GM12878 (cell line): ENCODE results near the gene EEPD1. TPM values are rescaled to one million over a fixed set of nuclear protein-coding genes. Genes with fewer than 3 reads are reported as not detected.

ENCODE experiments used
- ATAC-seq: fragments of 200-7000 bp; cut with Tn5 transposase; 3 replicates; pipeline ENCODE4 v1.9.1; 2020; ENCODE audit warnings: mild to moderate bottlenecking, moderate library complexity
- BruUV-seq: library from RNA; stranded (reverse); fragments of 400-500 nt; replicated peaks from 2 replicates; lab custom pipeline; 2021; lab: Mats Ljungman, UMichigan
- CTCF ChIA-PET: fragments of 300-600 bp; sonication (Branson Sonifier 250); formaldehyde crosslinking; extraction: SDS; loops from one replicate; lab custom pipeline; 2021; ENCODE audit warnings: inconsistent platforms; lab: Yijun Ruan, JAX
- POLR2A ChIA-PET: fragments of 350-600 bp; formaldehyde crosslinking; extraction: SDS; loops from one replicate; lab custom pipeline; 2021; ENCODE audit warnings: inconsistent platforms; lab: Charles Lee
- RAD21 ChIA-PET: fragments of 300-600 bp; sonication (Branson Sonifier 250); formaldehyde crosslinking; loops from one replicate; lab custom pipeline; 2023; ENCODE audit warnings: antibody characterized with exemption; ENCODE audit not compliant: unreplicated experiment; lab: Charles Lee
- SMC1A ChIA-PET: fragments of 300-600 bp; sonication (Branson Sonifier 250); formaldehyde crosslinking; loops from one replicate; lab custom pipeline; 2023; ENCODE audit not compliant: unreplicated experiment, uncharacterized antibody; lab: Charles Lee
- DNase-seq: peaks from one replicate; pipeline ENCODE4 v3.0.0-alpha.2; 2011; ENCODE audit warnings: low read depth, low spot score
- FAIRE-seq: peaks from 3 replicates; lab custom pipeline; 2011; peaks lifted over from hg19 to GRCh38; lab: Jason Lieb, UNC
- H2AFZ ChIP-seq: 2 replicates; pipeline ENCODE4 v1.6.0; 2011; ENCODE audit warnings: low read depth, low read length, control low read depth; ENCODE audit not compliant: control insufficient read depth
- H3K27ac ChIP-seq: 2 replicates; pipeline ENCODE4 v1.5.1; 2011; ENCODE audit warnings: control low read depth; ENCODE audit not compliant: control insufficient read depth, insufficient read depth
- H3K27me3 ChIP-seq, 2 experiments: replicated peaks in 1 of 2; 2 replicates each; pipeline versions ENCODE4 v1.6.0 to v1.6.1; 2011; ENCODE audit warnings: low read length in 1 of 2; ENCODE audit not compliant: control insufficient read depth in 2 of 2, insufficient read depth in 2 of 2
- H3K36me3 ChIP-seq, 2 experiments: 2 replicates each; pipeline ENCODE4 v1.5.1; 2011; ENCODE audit warnings: low read length in 1 of 2; ENCODE audit not compliant: control insufficient read depth in 2 of 2, insufficient read depth in 2 of 2
- H3K4me1 ChIP-seq: 2 replicates; pipeline ENCODE4 v1.6.1; 2011; ENCODE audit warnings: mild to moderate bottlenecking, low read length, moderate library complexity, mixed read lengths; ENCODE audit not compliant: control insufficient read depth, insufficient read depth
- H3K4me2 ChIP-seq: 2 replicates; pipeline ENCODE4 v1.6.0; 2011; ENCODE audit warnings: control low read depth; ENCODE audit not compliant: control insufficient read depth, insufficient read depth
- H3K4me3 ChIP-seq: fragments of 200-600 bp; sonication (generic); 2 replicates; pipeline ENCODE4 v1.5.1; 2016
- H3K79me2 ChIP-seq: 2 replicates; pipeline ENCODE4 v1.6.0; 2011; ENCODE audit warnings: low read length; ENCODE audit not compliant: control insufficient read depth, insufficient read depth
- H3K9ac ChIP-seq: 2 replicates; pipeline ENCODE4 v1.8.0; 2011; ENCODE audit warnings: low read length, control low read depth, mixed read lengths; ENCODE audit not compliant: control insufficient read depth, insufficient read depth
- H3K9me3 ChIP-seq: replicated peaks from 3 replicates; pipeline ENCODE4 v1.5.1; 2011; ENCODE audit warnings: mild to moderate bottlenecking, low read length; ENCODE audit not compliant: control insufficient read depth, insufficient read depth
- H4K20me1 ChIP-seq: 2 replicates; pipeline ENCODE4 v1.6.0; 2011; ENCODE audit not compliant: control insufficient read depth, insufficient read depth
- E4F1 ChIP-seq: fragments of 450-650 bp; IDR thresholded peaks from 2 replicates; pipeline ENCODE4 v1.6.1; 2018; ENCODE audit warnings: borderline replicate concordance, mild to moderate bottlenecking; ENCODE audit not compliant: partially characterized antibody
- HSF1 ChIP-seq: fragments of 150-350 bp; IDR thresholded peaks from 2 replicates; pipeline ENCODE4 v1.6.1; 2014; ENCODE audit warnings: mild to moderate bottlenecking, low read depth, low read length
- NFXL1 ChIP-seq: fragments of 450-650 bp; IDR thresholded peaks from 2 replicates; pipeline ENCODE4 v1.6.1; 2017; ENCODE audit warnings: antibody characterized with exemption, mild to moderate bottlenecking, borderline replicate concordance
- NKRF ChIP-seq: fragments of 450-650 bp; conservative IDR thresholded peaks from 2 replicates; pipeline ENCODE4 v1.6.1; 2017; ENCODE audit warnings: mild to moderate bottlenecking, moderate library complexity
- RUNX3 ChIP-seq: IDR thresholded peaks from 2 replicates; pipeline ENCODE4 v1.6.1; 2012; ENCODE audit warnings: low read length, inconsistent platforms
- STAT1 ChIP-seq: fragments of 450-650 bp; conservative IDR thresholded peaks from 2 replicates; pipeline ENCODE4 v1.6.1; 2014; ENCODE audit warnings: antibody characterized with exemption, mild to moderate bottlenecking
- ZZZ3 ChIP-seq: IDR thresholded peaks from 2 replicates; pipeline ENCODE4 v1.6.1; 2011; ENCODE audit warnings: low read depth; ENCODE audit not compliant: control insufficient read depth, insufficient read length
- WGBS: methylation state at CpG from one replicate; pipeline ENCODE4 v1.1.6; 2016; ENCODE audit warnings: low lambda C conversion rate; ENCODE audit not compliant: insufficient replicate concordance, insufficient coverage; ENCODE audit errors: missing lambda C conversion rate; 5-methylcytosine and 5-hydroxymethylcytosine counted together
- in situ Hi-C: fragments of 300-500 bp; cut with MboI; formaldehyde crosslinking; loops from 9 replicates; pipeline ENCODE4 v1.14.3; 2018; ENCODE audit warnings: mixed read lengths
- intact Hi-C: fragments of 100-400 bp; cut with micrococcal nuclease; formaldehyde crosslinking; loops from one replicate; pipeline ENCODE4 v1.14.2; 2022; ENCODE audit not compliant: unreplicated experiment
- polyA plus RNA-seq, 11 experiments: library from polyadenylated mRNA; depleted of rRNA in 4 of 11; unstranded in 6 of 11; stranded (reverse) in 5 of 11; fragments of >200 nt; fragmentation: Nextera tagmentation in 4 of 11; fragmentation: Illumina TruSeq in 1 of 11; extraction: Ambion mirVana in 4 of 11; extraction: Trizol in 1 of 11; gene quantifications; 1 replicate in 1 of 11; 2 replicates in 10 of 11; pipeline versions ENCODE4 v1.2.1 to v1.2.3, GENCODE V29; 2011 to 2016; ENCODE audit warnings: inconsistent platforms in 2 of 11, missing spikeins in 2 of 11, low read depth in 1 of 11
- total RNA-seq, 4 experiments: library from RNA; depleted of rRNA in 3 of 4; stranded (reverse); fragments of >200 nt in 3 of 4; fragmentation: Illumina TruSeq in 1 of 4; extraction: Trizol in 1 of 4; gene quantifications; 2 replicates each; pipeline versions ENCODE4 v1.2.1 to v1.2.3, GENCODE V29; 2013 to 2021

EEPD1 gene
- total and polyA plus RNA-seq, 10 of the 15 experiments (the other 5 are each of a cell fraction or from before 2014, with no cell fraction given): 0.24 to 2.8 (median 0.86) TPM; not detected in 1

GRCh38 chr7:36181668-36182067 is 28.6 kb downstream of the EEPD1 start:
- no peaks in the 10 kb centered on the region for H3K79me2 ChIP-seq
- no peaks in the 10 kb centered on the region for H3K4me1 ChIP-seq
- H3K9ac ChIP-seq: no peak overlapping the region
- WGBS: 41% methylated on average over 4 of the region's 4 CpGs
- SMC1A ChIA-PET: interaction anchor here (2.6 kb wide), 1 partner anchor 10 kb away, joined by 7 read pairs; no protein-coding TSS in a partner anchor
- no peak overlapping the region for H2AFZ ChIP-seq
- no peaks in the 10 kb centered on the region for H4K20me1 ChIP-seq
- H3K27ac ChIP-seq: no peak overlapping the region
- TF ChIP-seq ZZZ3 (no peak), E4F1 (no peak), HSF1 (no peak), STAT1 (no peak), NKRF (no peak), NFXL1 (no peak), RUNX3 (no peak)
- H3K9me3 ChIP-seq: no peaks in the 10 kb centered on the region; the same call in 2 of the 3 replicates
- RAD21 ChIA-PET: no interaction called here
- no peak for DNase-seq
- no peak overlapping the region for H3K4me3 ChIP-seq
- CTCF ChIA-PET: no interaction called here
- H3K36me3 ChIP-seq: no peaks in the 10 kb centered on the region
- POLR2A ChIA-PET: no interaction called here
- H3K4me2 ChIP-seq: no peak overlapping the region
- intact Hi-C loops: no loop called here
- no peak for ATAC-seq
- BruUV-seq: no TSS peak
- peaks cover 0 to 1% of the 10 kb centered on the region in 2 experiments; a peak in 2 of 4 replicates for H3K27me3 ChIP-seq
- no peak for FAIRE-seq
- in situ Hi-C loops: no loop called here
